ENCODE results near the gene HSPH1. TPM values are rescaled to one million over a fixed set of nuclear protein-coding genes. Genes with fewer than 3 reads are reported as not detected.
"Not testable (repeated sequence)": the region's sequence is repeated elsewhere in the genome, so short reads cannot be mapped to it uniquely, and the experiment has no call there.

Gene HSPH1
- total RNA-seq, 1 donor from 2014 or later: 59.4 TPM

GRCh38 chr13:31100721-31101120 lies 61.0 kb downstream of the HSPH1 start:
- DNase-seq (ENCODE audit: extremely low read depth, low read depth, low spot score): no peak

GRCh38 chr13:31097911-31098434 lies 63.7 kb downstream of the HSPH1 start:
- DNase-seq (ENCODE audit: extremely low read depth, low read depth, low spot score): not testable (repeated sequence)

GRCh38 chr13:31096654-31097302 lies 64.9 kb downstream of the HSPH1 start:
- no peak for DNase-seq (ENCODE audit: extremely low read depth, low read depth, low spot score)

- DNase-seq (ENCODE audit: extremely low read depth, low read depth, low spot score): no peak
Measured at GRCh38 chr13:31094331-31095015, 67.2 kb downstream of the HSPH1 start.

GRCh38 chr13:31093145-31093885 lies 68.4 kb downstream of the HSPH1 start:
- DNase-seq (ENCODE audit: extremely low read depth, low read depth, low spot score): no peak

GRCh38 chr13:31092646-31093045 lies 69.1 kb downstream of the HSPH1 start:
- no peak for DNase-seq (ENCODE audit: extremely low read depth, low read depth, low spot score)

- DNase-seq (ENCODE audit: extremely low read depth, low read depth, low spot score): peak; percentile 23
Measured at GRCh38 chr13:31090961-31091624, 70.6 kb downstream of the HSPH1 start.

GRCh38 chr13:31090096-31090495 lies 71.6 kb downstream of the HSPH1 start:
- no peak for DNase-seq (ENCODE audit: extremely low read depth, low read depth, low spot score)

- DNase-seq (ENCODE audit: extremely low read depth, low read depth, low spot score): no peak
Measured at GRCh38 chr13:31089649-31090048, 72.1 kb downstream of the HSPH1 start.

GRCh38 chr13:31088826-31089420 lies 72.8 kb downstream of the HSPH1 start:
- DNase-seq (ENCODE audit: extremely low read depth, low read depth, low spot score): no peak

Other genes with a start within 250 kb of the HSPH1 start
- not detected in 2 replicates for gene TEX26, start 229.2 kb downstream of the HSPH1 start, total RNA-seq
- gene B3GLCT, start 38.1 kb upstream of the HSPH1 start, total RNA-seq: 11.5 and 13.9 TPM in 2 replicates

Measured in glomerular endothelial cell (primary cell).